SU-DHL-6 (cell line): ENCODE data around the gene PEAK3.

Source experiments
- CTCF ChIP-seq: fragments of 200-600 bp; sonication (generic); IDR thresholded peaks from one replicate; pipeline ENCODE4 v1.5.1; 2017; ENCODE audit warnings: antibody characterized with exemption, mild to moderate bottlenecking, low read length, moderate library complexity; ENCODE audit not compliant: insufficient read depth, poor library complexity, severe bottlenecking
- EZH2phosphoT487 ChIP-seq: fragments of 200-600 bp; sonication (generic), shearing (Covaris generic); conservative IDR thresholded peaks from 2 replicates; pipeline ENCODE4 v1.6.1; 2018; ENCODE audit warnings: mild to moderate bottlenecking, antibody characterized with exemption, low read length, moderate library complexity, mixed read lengths

DNA sequence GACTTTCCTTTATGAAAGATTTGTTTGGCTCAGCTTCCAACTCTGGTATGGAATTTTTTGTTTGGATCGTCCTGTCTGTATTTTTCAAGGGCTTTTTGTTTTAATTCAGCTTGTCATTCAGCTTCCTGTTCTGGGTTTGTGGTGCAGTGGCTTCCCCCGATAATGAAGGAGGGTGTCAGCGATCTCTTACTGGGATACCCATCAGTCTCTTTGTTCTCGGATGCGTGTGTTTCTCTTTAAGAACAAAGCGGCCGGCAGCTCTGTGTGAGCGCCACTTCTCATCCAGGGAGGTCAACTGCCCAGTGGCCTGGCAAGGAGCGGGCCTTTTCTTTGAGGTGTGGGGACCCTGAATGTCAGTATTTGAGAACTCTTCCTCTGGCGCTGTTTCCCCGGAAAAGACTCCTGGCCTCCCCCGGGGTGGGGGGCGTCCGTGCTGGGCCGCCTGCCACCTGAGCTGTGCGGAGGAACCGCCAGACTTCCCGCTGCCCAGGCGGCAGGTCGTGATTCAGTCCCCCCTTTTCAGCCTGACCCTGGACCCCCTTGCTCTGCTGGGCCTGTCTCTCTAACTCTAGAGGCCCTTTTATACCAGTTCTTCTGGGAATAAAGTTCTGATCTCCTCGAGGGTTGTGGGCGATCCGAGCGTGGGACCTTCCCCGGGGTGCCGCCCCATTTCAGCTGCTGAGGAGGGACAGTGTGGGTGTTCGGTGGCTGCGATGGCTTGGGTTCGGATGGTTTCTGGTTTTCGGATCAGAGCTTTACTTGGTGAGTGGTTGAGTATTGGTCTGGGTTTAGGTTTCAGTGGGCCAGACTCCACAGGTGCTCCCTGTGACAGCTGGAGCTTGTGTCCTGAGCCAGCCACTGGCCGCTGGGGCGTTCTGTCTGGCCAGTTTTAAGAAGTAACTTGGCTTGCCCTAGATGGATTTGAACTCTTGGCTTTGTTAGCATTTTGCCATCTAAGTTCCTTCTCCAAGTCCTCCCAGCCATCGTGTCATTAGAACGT lies 41.9 kb downstream of the PEAK3 start:
- TF ChIP-seq CTCF (no peak), EZH2phosphoT487 (no peak)
